HPDE6-E6E7 (cell line): ENCODE data around the gene PSMA7.

Experiments used
- DNase-seq: peaks from one replicate; pipeline ENCODE4 v3.0.0; 2011; ENCODE audit warnings: missing footprints; ENCODE audit errors: extremely low spot score

PSMA7 gene

GRCh38 chr20:62143081-62143956 is at the start of gene PSMA7, which contains the start of gene SS18L1:
TSS of gene PSMA7 (minus strand) at chr20:62143394. CDS start at chr20:62143303, 91 bp downstream.
TSS of gene SS18L1 (plus strand) at chr20:62143769. CDS start at chr20:62143821, 52 bp downstream.
- peak; percentile 90 for DNase-seq

GRCh38 chr20:62192635-62193034 is 49.4 kb upstream of the PSMA7 start:
- no peak for DNase-seq

GRCh38 chr20:62191781-62192559 is 48.8 kb upstream of the PSMA7 start:
- no peak for DNase-seq

GRCh38 chr20:62190639-62191411 is 47.6 kb upstream of the PSMA7 start:
- no peak for DNase-seq

GRCh38 chr20:62186887-62187866 is 44.0 kb upstream of the PSMA7 start:
- DNase-seq: no peak

GRCh38 chr20:62186096-62186426 is 42.9 kb upstream of the PSMA7 start:
- DNase-seq: no peak

GRCh38 chr20:62183426-62184142 is 40.4 kb upstream of the PSMA7 start:
- no peak for DNase-seq

- DNase-seq: peak; percentile 100
These were observed 39.6 kb upstream of the PSMA7 start, which contains the start of gene MTG2 for GRCh38 chr20:62182469-62183425. TSS of gene MTG2 (plus strand) at chr20:62183028. CDS start at chr20:62193421, 10,393 bp downstream.

- DNase-seq: no peak
These were observed 38.6 kb upstream of the PSMA7 start for GRCh38 chr20:62181808-62182207.

GRCh38 chr20:62179162-62179504 is 35.9 kb upstream of the PSMA7 start:
- DNase-seq: no peak

- DNase-seq: no peak
These were observed 35.3 kb upstream of the PSMA7 start for GRCh38 chr20:62178316-62179161.

- no peak for DNase-seq
These were observed 34.1 kb upstream of the PSMA7 start for GRCh38 chr20:62177307-62177706.

GRCh38 chr20:62176866-62177265 is 33.7 kb upstream of the PSMA7 start:
- no peak for DNase-seq

GRCh38 chr20:62175711-62176110 is 32.5 kb upstream of the PSMA7 start:
- no peak for DNase-seq

GRCh38 chr20:62174870-62175624 is 31.9 kb upstream of the PSMA7 start:
- DNase-seq: no peak

GRCh38 chr20:62174021-62174804 is 31.0 kb upstream of the PSMA7 start:
- no peak for DNase-seq
